GM12878 (cell line): ENCODE results near the gene C16orf86. TPM values are rescaled to one million over a fixed set of nuclear protein-coding genes. Genes with fewer than 3 reads are reported as not detected.

Experiments used
- ATAC-seq: fragments of 200-7000 bp; cut with Tn5 transposase; 3 replicates; pipeline ENCODE4 v1.9.1; 2020; ENCODE audit warnings: mild to moderate bottlenecking, moderate library complexity
- BruUV-seq: library from RNA; stranded (reverse); fragments of 400-500 nt; replicated peaks from 2 replicates; lab custom pipeline; 2021; lab: Mats Ljungman, UMichigan
- CTCF ChIA-PET: fragments of 300-600 bp; sonication (Branson Sonifier 250); formaldehyde crosslinking; extraction: SDS; loops from one replicate; lab custom pipeline; 2021; ENCODE audit warnings: inconsistent platforms; lab: Yijun Ruan, JAX
- POLR2A ChIA-PET: fragments of 350-600 bp; formaldehyde crosslinking; extraction: SDS; loops from one replicate; lab custom pipeline; 2021; ENCODE audit warnings: inconsistent platforms; lab: Charles Lee
- RAD21 ChIA-PET: fragments of 300-600 bp; sonication (Branson Sonifier 250); formaldehyde crosslinking; loops from one replicate; lab custom pipeline; 2023; ENCODE audit warnings: antibody characterized with exemption; ENCODE audit not compliant: unreplicated experiment; lab: Charles Lee
- SMC1A ChIA-PET: fragments of 300-600 bp; sonication (Branson Sonifier 250); formaldehyde crosslinking; loops from one replicate; lab custom pipeline; 2023; ENCODE audit not compliant: unreplicated experiment, uncharacterized antibody; lab: Charles Lee
- DNase-seq: peaks from one replicate; pipeline ENCODE4 v3.0.0-alpha.2; 2011; ENCODE audit warnings: low read depth, low spot score
- FAIRE-seq: peaks from 3 replicates; lab custom pipeline; 2011; peaks lifted over from hg19 to GRCh38; lab: Jason Lieb, UNC
- H2AFZ ChIP-seq: 2 replicates; pipeline ENCODE4 v1.6.0; 2011; ENCODE audit warnings: low read depth, low read length, control low read depth; ENCODE audit not compliant: control insufficient read depth
- H3K27ac ChIP-seq: 2 replicates; pipeline ENCODE4 v1.5.1; 2011; ENCODE audit warnings: control low read depth; ENCODE audit not compliant: control insufficient read depth, insufficient read depth
- H3K27me3 ChIP-seq, 2 experiments: replicated peaks in 1 of 2; 2 replicates each; pipeline versions ENCODE4 v1.6.0 to v1.6.1; 2011; ENCODE audit warnings: low read length in 1 of 2; ENCODE audit not compliant: control insufficient read depth in 2 of 2, insufficient read depth in 2 of 2
- H3K36me3 ChIP-seq, 2 experiments: 2 replicates each; pipeline ENCODE4 v1.5.1; 2011; ENCODE audit warnings: low read length in 1 of 2; ENCODE audit not compliant: control insufficient read depth in 2 of 2, insufficient read depth in 2 of 2
- H3K4me1 ChIP-seq: 2 replicates; pipeline ENCODE4 v1.6.1; 2011; ENCODE audit warnings: mild to moderate bottlenecking, low read length, moderate library complexity, mixed read lengths; ENCODE audit not compliant: control insufficient read depth, insufficient read depth
- H3K4me2 ChIP-seq: 2 replicates; pipeline ENCODE4 v1.6.0; 2011; ENCODE audit warnings: control low read depth; ENCODE audit not compliant: control insufficient read depth, insufficient read depth
- H3K4me3 ChIP-seq: fragments of 200-600 bp; sonication (generic); 2 replicates; pipeline ENCODE4 v1.5.1; 2016
- H3K79me2 ChIP-seq: 2 replicates; pipeline ENCODE4 v1.6.0; 2011; ENCODE audit warnings: low read length; ENCODE audit not compliant: control insufficient read depth, insufficient read depth
- H3K9ac ChIP-seq: 2 replicates; pipeline ENCODE4 v1.8.0; 2011; ENCODE audit warnings: low read length, control low read depth, mixed read lengths; ENCODE audit not compliant: control insufficient read depth, insufficient read depth
- H3K9me3 ChIP-seq: replicated peaks from 3 replicates; pipeline ENCODE4 v1.5.1; 2011; ENCODE audit warnings: mild to moderate bottlenecking, low read length; ENCODE audit not compliant: control insufficient read depth, insufficient read depth
- H4K20me1 ChIP-seq: 2 replicates; pipeline ENCODE4 v1.6.0; 2011; ENCODE audit not compliant: control insufficient read depth, insufficient read depth
- BCL11A ChIP-seq: IDR thresholded peaks from 2 replicates; pipeline ENCODE4 v1.6.1; 2011; ENCODE audit warnings: low read depth, low read length
- CBX3 ChIP-seq: fragments of 200-600 bp; sonication (generic); IDR thresholded peaks from 2 replicates; pipeline ENCODE4 v1.6.1; 2016; ENCODE audit warnings: low read depth, borderline replicate concordance
- CREB1 ChIP-seq: IDR thresholded peaks from 2 replicates; pipeline ENCODE4 v1.6.1; 2012; ENCODE audit warnings: low read depth, mild to moderate bottlenecking, inconsistent platforms
- CREM ChIP-seq: IDR thresholded peaks from 2 replicates; pipeline ENCODE4 v1.6.1; 2014; ENCODE audit warnings: antibody characterized with exemption, low read depth
- EED ChIP-seq: sonication (generic); IDR thresholded peaks from 2 replicates; pipeline ENCODE4 v1.6.1; 2016; ENCODE audit warnings: antibody characterized with exemption, low read depth
- HCFC1 ChIP-seq: fragments of 150-350 bp; IDR thresholded peaks from 2 replicates; pipeline ENCODE4 v1.6.1; 2014; ENCODE audit warnings: low read length
- MTA2 ChIP-seq: fragments of 450-650 bp; IDR thresholded peaks from 2 replicates; pipeline ENCODE4 v1.6.1; 2016; ENCODE audit warnings: low read depth, mild to moderate bottlenecking, moderate library complexity
- SIN3A ChIP-seq: IDR thresholded peaks from 2 replicates; pipeline ENCODE4 v1.6.1; 2012; ENCODE audit warnings: low read depth, low read length, improper control_type of control experiment
- SMAD5 ChIP-seq: IDR thresholded peaks from 2 replicates; pipeline ENCODE4 v1.6.1; 2016; ENCODE audit warnings: antibody characterized with exemption, low read depth
- SP1 ChIP-seq: IDR thresholded peaks from one replicate; pipeline ENCODE4 v1.6.1; 2011; ENCODE audit warnings: low read depth, low read length
- SRF ChIP-seq, 2 experiments: IDR thresholded peaks; 2 replicates each; pipeline ENCODE4 v1.6.1; 2011; ENCODE audit warnings: low read depth in 2 of 2, low read length in 2 of 2, mild to moderate bottlenecking in 1 of 2, moderate library complexity in 1 of 2
- STAT1 ChIP-seq: fragments of 450-650 bp; conservative IDR thresholded peaks from 2 replicates; pipeline ENCODE4 v1.6.1; 2014; ENCODE audit warnings: antibody characterized with exemption, mild to moderate bottlenecking
- TAF1 ChIP-seq: IDR thresholded peaks from 2 replicates; pipeline ENCODE4 v1.6.1; 2011; ENCODE audit warnings: mild to moderate bottlenecking, low read depth, low read length, borderline replicate concordance
- WRNIP1 ChIP-seq: IDR thresholded peaks from 2 replicates; pipeline ENCODE4 v1.6.1; 2011; ENCODE audit warnings: low read depth, low read length, improper control_type of control experiment, borderline replicate concordance
- ZBED1 ChIP-seq: IDR thresholded peaks from 2 replicates; pipeline ENCODE4 v1.6.1; 2016; ENCODE audit warnings: borderline replicate concordance
- WGBS: methylation state at CpG from one replicate; pipeline ENCODE4 v1.1.6; 2016; ENCODE audit warnings: low lambda C conversion rate; ENCODE audit not compliant: insufficient replicate concordance, insufficient coverage; ENCODE audit errors: missing lambda C conversion rate; 5-methylcytosine and 5-hydroxymethylcytosine counted together
- in situ Hi-C: fragments of 300-500 bp; cut with MboI; formaldehyde crosslinking; loops from 9 replicates; pipeline ENCODE4 v1.14.3; 2018; ENCODE audit warnings: mixed read lengths
- intact Hi-C: fragments of 100-400 bp; cut with micrococcal nuclease; formaldehyde crosslinking; loops from one replicate; pipeline ENCODE4 v1.14.2; 2022; ENCODE audit not compliant: unreplicated experiment
- polyA plus RNA-seq, 11 experiments: library from polyadenylated mRNA; depleted of rRNA in 4 of 11; unstranded in 6 of 11; stranded (reverse) in 5 of 11; fragments of >200 nt; fragmentation: Nextera tagmentation in 4 of 11; fragmentation: Illumina TruSeq in 1 of 11; extraction: Ambion mirVana in 4 of 11; extraction: Trizol in 1 of 11; gene quantifications; 1 replicate in 1 of 11; 2 replicates in 10 of 11; pipeline versions ENCODE4 v1.2.1 to v1.2.3, GENCODE V29; 2011 to 2016; ENCODE audit warnings: inconsistent platforms in 2 of 11, missing spikeins in 2 of 11, low read depth in 1 of 11
- total RNA-seq, 4 experiments: library from RNA; depleted of rRNA in 3 of 4; stranded (reverse); fragments of >200 nt in 3 of 4; fragmentation: Illumina TruSeq in 1 of 4; extraction: Trizol in 1 of 4; gene quantifications; 2 replicates each; pipeline versions ENCODE4 v1.2.1 to v1.2.3, GENCODE V29; 2013 to 2021
- TF ChIP-seq, protein P1 (sequence below): fragments of 450-650 bp; formaldehyde crosslinking; IDR thresholded peaks from 2 replicates; pipeline ENCODE4 v1.4.0; 2022; ENCODE audit warnings: mild to moderate bottlenecking, moderate library complexity
- TF ChIP-seq, protein P2 (sequence below): fragments of 450-650 bp; IDR thresholded peaks from 2 replicates; pipeline ENCODE4 v1.6.1; 2016; ENCODE audit warnings: mild to moderate bottlenecking, moderate library complexity, borderline replicate concordance

Gene C16orf86
- total and polyA plus RNA-seq, 10 of the 15 experiments (the other 5 are each of a cell fraction or from before 2014, with no cell fraction given), result 0.11 to 3.3 (median 1.6) TPM

DNA sequence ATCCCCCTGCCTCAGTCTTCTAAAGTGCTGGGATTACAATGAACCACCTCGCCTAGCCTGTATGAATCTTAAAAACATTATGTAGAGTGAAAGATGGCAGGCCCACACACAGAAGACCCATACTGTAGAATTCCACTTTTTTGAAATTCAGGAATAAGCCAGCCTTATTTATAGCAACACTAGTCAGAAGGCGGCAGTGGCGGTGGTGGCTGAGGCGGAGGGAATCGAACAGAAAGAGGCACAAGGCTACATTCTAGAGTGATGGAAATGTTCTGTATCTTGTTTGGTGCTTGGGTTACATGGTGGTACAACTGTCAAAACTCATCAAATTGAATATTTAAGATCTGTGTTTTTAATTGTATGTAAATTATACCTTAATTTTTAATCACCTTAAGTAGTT is 41.2 kb downstream of the C16orf86 start:
- intact Hi-C loops, result no loop called here
- no peaks in the 10 kb centered on the region for H3K27me3 ChIP-seq
- CTCF ChIA-PET, result interaction anchor here (0.8 kb wide), 1 partner anchor 227 kb away, joined by 3 read pairs; the partner anchor contains the start of gene ATP6V0D1
- no peaks in the 10 kb centered on the region for H4K20me1 ChIP-seq
- no peak overlapping the region for H3K4me2 ChIP-seq
- SMC1A ChIA-PET, result interaction anchor here (1.5 kb wide), 1 partner anchor 10 kb away, joined by 4 read pairs; no protein-coding TSS in a partner anchor
- no peak overlapping the region for H2AFZ ChIP-seq
- H3K36me3 ChIP-seq, result peaks cover 0 to 5% of the 10 kb centered on the region in 2 experiments; a peak in 1 of 4 replicates
- no peak overlapping the region for H3K4me3 ChIP-seq
- DNase-seq (no peak), ATAC-seq (no peak), FAIRE-seq (no peak)
- no peaks in the 10 kb centered on the region for H3K9me3 ChIP-seq
- WGBS, result 99% methylated on average over 5 of the region's 5 CpGs
- RAD21 ChIA-PET, result no interaction called here
- H3K4me1 ChIP-seq, result no peaks in the 10 kb centered on the region; the same call in 1 of the 2 replicates
- BruUV-seq, result no TSS peak
- POLR2A ChIA-PET, result no interaction called here
- H3K9ac ChIP-seq, result no peak overlapping the region
- no peak overlapping the region for H3K27ac ChIP-seq
- no peaks in the 10 kb centered on the region; the same call in none of the 2 replicates for H3K79me2 ChIP-seq
- in situ Hi-C loops, result no loop called here
- no peak for TF ChIP-seq SP1
- no peak for TF ChIP-seq SMAD5
- no peak for TF ChIP-seq ZBED1
- no peak for TF ChIP-seq CREM
- TF ChIP-seq, protein P1, sequence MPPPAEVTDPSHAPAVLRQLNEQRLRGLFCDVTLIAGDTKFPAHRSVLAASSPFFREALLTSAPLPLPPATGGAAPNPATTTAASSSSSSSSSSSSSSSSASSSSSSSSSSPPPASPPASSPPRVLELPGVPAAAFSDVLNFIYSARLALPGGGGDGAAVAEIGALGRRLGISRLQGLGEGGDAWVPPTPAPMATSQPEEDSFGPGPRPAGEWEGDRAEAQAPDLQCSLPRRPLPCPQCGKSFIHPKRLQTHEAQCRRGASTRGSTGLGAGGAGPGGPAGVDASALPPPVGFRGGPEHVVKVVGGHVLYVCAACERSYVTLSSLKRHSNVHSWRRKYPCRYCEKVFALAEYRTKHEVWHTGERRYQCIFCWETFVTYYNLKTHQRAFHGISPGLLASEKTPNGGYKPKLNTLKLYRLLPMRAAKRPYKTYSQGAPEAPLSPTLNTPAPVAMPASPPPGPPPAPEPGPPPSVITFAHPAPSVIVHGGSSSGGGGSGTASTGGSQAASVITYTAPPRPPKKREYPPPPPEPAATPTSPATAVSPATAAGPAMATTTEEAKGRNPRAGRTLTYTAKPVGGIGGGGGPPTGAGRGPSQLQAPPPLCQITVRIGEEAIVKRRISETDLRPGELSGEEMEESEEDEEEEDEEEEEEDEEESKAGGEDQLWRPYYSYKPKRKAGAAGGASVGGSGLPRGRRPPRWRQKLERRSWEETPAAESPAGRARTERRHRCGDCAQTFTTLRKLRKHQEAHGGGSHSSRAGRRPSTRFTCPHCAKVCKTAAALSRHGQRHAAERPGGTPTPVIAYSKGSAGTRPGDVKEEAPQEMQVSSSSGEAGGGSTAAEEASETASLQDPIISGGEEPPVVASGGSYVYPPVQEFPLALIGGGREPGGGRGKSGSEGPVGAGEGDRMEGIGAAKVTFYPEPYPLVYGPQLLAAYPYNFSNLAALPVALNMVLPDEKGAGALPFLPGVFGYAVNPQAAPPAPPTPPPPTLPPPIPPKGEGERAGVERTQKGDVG, result no peak
- TF ChIP-seq CBX3, result no peak
- TF ChIP-seq CREB1, result no peak
- TF ChIP-seq, protein P2, sequence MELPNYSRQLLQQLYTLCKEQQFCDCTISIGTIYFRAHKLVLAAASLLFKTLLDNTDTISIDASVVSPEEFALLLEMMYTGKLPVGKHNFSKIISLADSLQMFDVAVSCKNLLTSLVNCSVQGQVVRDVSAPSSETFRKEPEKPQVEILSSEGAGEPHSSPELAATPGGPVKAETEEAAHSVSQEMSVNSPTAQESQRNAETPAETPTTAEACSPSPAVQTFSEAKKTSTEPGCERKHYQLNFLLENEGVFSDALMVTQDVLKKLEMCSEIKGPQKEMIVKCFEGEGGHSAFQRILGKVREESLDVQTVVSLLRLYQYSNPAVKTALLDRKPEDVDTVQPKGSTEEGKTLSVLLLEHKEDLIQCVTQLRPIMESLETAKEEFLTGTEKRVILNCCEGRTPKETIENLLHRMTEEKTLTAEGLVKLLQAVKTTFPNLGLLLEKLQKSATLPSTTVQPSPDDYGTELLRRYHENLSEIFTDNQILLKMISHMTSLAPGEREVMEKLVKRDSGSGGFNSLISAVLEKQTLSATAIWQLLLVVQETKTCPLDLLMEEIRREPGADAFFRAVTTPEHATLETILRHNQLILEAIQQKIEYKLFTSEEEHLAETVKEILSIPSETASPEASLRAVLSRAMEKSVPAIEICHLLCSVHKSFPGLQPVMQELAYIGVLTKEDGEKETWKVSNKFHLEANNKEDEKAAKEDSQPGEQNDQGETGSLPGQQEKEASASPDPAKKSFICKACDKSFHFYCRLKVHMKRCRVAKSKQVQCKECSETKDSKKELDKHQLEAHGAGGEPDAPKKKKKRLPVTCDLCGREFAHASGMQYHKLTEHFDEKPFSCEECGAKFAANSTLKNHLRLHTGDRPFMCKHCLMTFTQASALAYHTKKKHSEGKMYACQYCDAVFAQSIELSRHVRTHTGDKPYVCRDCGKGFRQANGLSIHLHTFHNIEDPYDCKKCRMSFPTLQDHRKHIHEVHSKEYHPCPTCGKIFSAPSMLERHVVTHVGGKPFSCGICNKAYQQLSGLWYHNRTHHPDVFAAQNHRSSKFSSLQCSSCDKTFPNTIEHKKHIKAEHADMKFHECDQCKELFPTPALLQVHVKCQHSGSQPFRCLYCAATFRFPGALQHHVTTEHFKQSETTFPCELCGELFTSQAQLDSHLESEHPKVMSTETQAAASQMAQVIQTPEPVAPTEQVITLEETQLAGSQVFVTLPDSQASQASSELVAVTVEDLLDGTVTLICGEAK, result no peak
- TF ChIP-seq WRNIP1, result no peak
- no peak for TF ChIP-seq TAF1
- TF ChIP-seq SIN3A, result no peak
- no peak for TF ChIP-seq STAT1
- TF ChIP-seq HCFC1, result no peak
- no peak for TF ChIP-seq SRF (IDR thresholded peaks at IDR 0.05; ENCODE audit: low read depth in 2 of 2, low read length in 2 of 2)
- no peak for TF ChIP-seq EED
- no peak for TF ChIP-seq MTA2
- TF ChIP-seq BCL11A, result no peak
